ENCODE results near the gene NKG7.

- TF ChIP-seq POLR2AphosphoS5 (IDR thresholded peaks at IDR 0.05; ENCODE audit: borderline replicate concordance, low read depth, low read length): no peak
- TF ChIP-seq EZH2 (IDR thresholded peaks at IDR 0.05): no peak
Observed at GRCh38 chr19:51421229-51422052, 49.0 kb upstream of the NKG7 start.

Data from SK-N-MC (cell line).